ENCODE data around the gene OR13C9.
"Not testable (repeated sequence)": the region's sequence is repeated elsewhere in the genome, so short reads cannot be mapped to it uniquely, and the experiment has no call there.

The OR13C9 gene

DNA sequence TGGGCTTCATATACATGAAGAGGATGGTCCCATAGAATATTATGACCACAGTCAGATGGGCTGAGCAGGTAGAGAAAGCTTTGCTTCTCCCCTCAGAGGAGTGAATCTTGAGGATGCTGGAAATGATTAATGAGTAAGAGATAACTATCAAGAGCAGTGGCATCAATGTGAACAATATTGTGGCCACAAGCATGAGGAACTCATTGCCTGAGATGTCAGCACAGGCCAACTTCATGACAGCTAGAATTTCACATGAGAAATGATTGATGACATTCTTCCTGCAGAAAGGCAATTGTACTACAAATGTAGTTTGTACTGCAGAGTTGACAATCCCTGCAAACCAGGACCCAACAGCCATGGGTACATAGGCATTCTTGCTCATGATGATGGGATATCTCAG, 586 bp downstream of the OR13C9 start:
- CTCF ChIA-PET: no interaction called here
- POLR2A ChIA-PET: no interaction called here
- no peak for DNase-seq (ENCODE audit: extremely low spot score)
- no peak for TF ChIP-seq BHLHE40 (IDR thresholded peaks at IDR 0.05; ENCODE audit: borderline replicate concordance)
- TF ChIP-seq ELF4 (IDR thresholded peaks at IDR 0.05): no peak

DNA sequence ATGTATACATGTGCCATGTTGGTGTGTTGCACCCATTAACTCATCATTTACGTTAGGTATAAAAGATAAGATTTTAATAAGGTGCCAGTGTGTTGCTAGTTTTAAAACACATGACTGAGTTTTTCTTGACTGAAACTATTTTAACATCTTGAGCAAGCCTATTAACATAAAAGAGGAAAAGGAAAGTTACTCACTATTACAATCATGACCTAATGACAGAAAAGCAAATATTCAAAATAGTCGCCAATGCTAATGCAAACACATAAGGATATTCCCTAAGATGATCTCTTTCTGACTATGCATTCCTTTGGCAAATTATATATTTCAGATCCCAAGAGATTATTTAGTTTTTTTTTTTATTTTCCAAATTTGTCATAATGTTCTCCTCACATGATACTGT, 6.8 kb downstream of the OR13C9 start:
- ChIA-PET CTCF (no interaction called here), POLR2A (no interaction called here)
- TF ChIP-seq CTBP1 (IDR thresholded peaks at IDR 0.05; ENCODE audit: borderline replicate concordance) (no peak), BHLHE40 (IDR thresholded peaks at IDR 0.05; ENCODE audit: borderline replicate concordance) (no peak), ZNF384 (IDR thresholded peaks at IDR 0.05) (no peak), HDGF (IDR thresholded peaks at IDR 0.05; ENCODE audit: borderline replicate concordance) (no peak), SUZ12 (IDR thresholded peaks at IDR 0.05) (no peak), TARDBP (IDR thresholded peaks at IDR 0.05) (no peak)
- TF ChIP-seq, protein P1, sequence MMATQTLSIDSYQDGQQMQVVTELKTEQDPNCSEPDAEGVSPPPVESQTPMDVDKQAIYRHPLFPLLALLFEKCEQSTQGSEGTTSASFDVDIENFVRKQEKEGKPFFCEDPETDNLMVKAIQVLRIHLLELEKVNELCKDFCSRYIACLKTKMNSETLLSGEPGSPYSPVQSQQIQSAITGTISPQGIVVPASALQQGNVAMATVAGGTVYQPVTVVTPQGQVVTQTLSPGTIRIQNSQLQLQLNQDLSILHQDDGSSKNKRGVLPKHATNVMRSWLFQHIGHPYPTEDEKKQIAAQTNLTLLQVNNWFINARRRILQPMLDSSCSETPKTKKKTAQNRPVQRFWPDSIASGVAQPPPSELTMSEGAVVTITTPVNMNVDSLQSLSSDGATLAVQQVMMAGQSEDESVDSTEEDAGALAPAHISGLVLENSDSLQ (IDR thresholded peaks at IDR 0.05): no peak
- DNase-seq (ENCODE audit: extremely low spot score): no peak

DNA sequence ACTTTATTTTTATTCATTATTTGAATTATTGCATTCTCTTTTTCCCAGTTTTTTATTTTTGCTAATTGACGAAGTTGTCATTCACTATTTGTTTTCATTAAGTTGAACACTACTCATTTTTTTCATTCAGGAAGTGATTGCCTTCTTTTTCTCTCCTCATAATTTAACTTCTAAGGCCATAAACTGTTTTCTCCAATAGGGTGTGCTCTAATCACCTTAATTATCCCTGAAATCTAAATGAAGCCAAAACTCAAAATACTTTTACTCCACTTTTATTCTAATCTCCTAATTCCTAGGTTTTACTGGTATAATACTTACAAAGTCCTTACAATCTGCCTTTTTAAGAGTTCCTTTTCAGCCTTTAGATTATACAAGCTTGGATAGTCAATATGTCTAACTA, 9.7 kb downstream of the OR13C9 start:
- TF ChIP-seq FOXA1 (IDR thresholded peaks at IDR 0.05): no peak
- POLR2A ChIA-PET: no interaction called here
- CTCF ChIA-PET: no interaction called here
- no peak for DNase-seq (ENCODE audit: extremely low spot score)

DNA sequence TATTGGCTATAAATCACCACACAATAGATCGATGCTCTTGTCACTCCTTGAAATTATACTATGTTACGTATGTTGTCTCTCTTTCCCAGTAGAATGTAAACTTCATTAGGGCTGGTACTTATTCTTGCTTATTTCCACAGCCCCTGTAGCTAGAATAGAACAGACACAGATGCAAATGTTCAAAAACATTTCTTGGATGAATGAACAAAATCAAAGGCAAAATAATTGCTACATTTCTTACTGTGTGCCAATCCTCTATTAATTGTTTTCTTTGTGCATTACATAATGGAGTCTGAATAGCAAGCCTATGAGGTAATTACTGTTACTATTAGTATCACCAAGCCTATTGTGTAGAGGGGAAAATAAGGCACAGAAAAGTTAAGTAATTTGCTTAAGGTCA, 11.9 kb downstream of the OR13C9 start:
- ChIA-PET POLR2A (no interaction called here), CTCF (no interaction called here)
- DNase-seq (ENCODE audit: extremely low spot score): no peak
- TF ChIP-seq NFRKB (IDR thresholded peaks at IDR 0.05) (no peak), LEF1 (IDR thresholded peaks at IDR 0.05; ENCODE audit: borderline replicate concordance) (no peak), HDGF (IDR thresholded peaks at IDR 0.05; ENCODE audit: borderline replicate concordance) (no peak), ELF4 (IDR thresholded peaks at IDR 0.05) (no peak), FOXM1 (IDR thresholded peaks at IDR 0.05; ENCODE audit: borderline replicate concordance) (no peak), SP1 (IDR thresholded peaks at IDR 0.05) (no peak), TARDBP (IDR thresholded peaks at IDR 0.05) (no peak)
- TF ChIP-seq, protein P1 (IDR thresholded peaks at IDR 0.05): no peak

DNA sequence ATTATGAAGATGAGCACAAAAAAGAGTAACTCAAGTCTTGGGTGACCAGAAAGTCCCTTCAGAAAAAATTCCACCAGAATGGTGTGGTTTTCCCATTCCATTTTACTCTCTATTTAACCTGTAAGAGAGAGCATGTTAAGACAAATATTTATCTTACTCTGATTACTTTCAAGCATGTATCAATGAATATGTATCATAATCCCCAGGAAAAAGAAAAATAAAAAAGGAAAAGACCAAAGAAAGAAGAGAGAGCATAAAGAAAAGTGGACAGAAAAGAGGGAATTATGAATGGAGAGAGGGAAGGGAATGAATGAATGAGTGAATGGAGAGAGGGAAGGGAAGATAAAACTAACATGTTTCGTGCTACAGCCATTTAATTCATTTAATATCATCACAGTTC, 12.5 kb downstream of the OR13C9 start, which contains the start of gene OR13C2:
Gene OR13C2, minus strand, starts transcription at position 101 of the 400 bp plus-strand sequence. Its CDS starts 0 bp downstream, at position 101.
- CTCF ChIA-PET; DNase-seq (ENCODE audit: extremely low spot score); POLR2A ChIA-PET: not testable (repeated sequence)

DNA sequence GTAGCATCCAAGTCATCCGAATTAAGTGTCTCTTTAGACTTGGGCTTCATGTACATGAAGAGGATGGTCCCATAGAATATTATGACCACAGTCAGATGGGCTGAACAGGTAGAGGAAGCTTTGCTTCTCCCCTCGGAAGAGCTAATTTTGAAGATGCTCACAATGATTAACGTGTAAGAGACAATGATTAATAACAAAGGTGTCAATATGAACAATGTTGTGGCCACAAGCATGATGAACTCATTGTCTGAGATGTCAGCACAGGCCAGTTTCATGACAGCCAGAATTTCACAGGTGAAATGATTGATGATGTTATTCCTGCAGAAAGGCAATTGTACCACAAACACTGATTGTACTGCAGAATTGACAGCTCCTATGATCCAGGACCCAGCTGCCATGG, 13.2 kb downstream of the OR13C9 start:
- POLR2A ChIA-PET: no interaction called here
- TF ChIP-seq L3MBTL2 (conservative IDR thresholded peaks at IDR 0.05): no peak
- no peak for TF ChIP-seq FOXK2 (IDR thresholded peaks at IDR 0.05)
- no peak for TF ChIP-seq SP1 (IDR thresholded peaks at IDR 0.05)
- no peak for DNase-seq (ENCODE audit: extremely low spot score)
- CTCF ChIA-PET: no interaction called here

DNA sequence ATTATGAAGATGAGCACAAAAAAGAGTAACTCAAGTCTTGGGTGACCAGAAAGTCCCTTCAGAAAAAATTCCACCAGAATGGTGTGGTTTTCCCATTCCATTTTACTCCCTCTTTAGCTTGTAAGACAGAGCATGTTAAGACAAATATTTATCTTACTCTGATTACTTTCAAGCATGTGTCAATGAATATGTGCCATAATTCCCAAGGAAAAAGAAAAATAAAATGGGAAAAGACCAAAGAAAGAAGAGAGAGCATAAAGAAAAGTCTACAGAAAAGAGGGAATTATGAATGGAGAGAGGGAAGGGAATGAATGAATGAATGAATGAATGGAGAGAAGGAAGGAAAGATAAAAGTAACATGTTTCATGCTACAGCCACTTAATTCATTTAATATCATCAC, 18.7 kb downstream of the OR13C9 start, which contains the start of gene OR13C5:
Gene OR13C5, minus strand, starts transcription at position 101 of the 400 bp plus-strand sequence. Its CDS starts 0 bp downstream, at position 101.
- CTCF ChIA-PET, POLR2A ChIA-PET: not testable (repeated sequence)

DNA sequence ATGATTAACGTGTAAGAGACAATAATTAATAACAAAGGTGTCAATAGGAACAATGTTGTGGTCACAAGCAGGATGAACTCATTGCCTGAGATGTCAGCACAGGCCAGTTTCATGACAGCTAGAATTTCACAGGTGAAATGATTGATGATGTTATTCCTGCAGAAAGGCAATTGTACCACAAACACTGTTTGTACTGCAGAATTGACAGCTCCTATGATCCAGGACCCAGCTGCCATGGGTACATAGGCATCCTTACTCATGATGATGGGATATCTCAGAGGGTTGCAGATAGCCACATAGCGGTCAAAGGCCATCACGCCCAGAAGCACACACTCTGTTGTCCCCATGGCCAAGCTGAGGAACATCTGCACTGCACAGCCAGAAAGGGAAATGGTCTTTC, 19.3 kb downstream of the OR13C9 start:
- CTCF ChIA-PET; POLR2A ChIA-PET; DNase-seq (ENCODE audit: extremely low spot score): not testable (repeated sequence)

More for the DNA sequence above, 18.7 kb downstream of the OR13C9 start, which contains the start of gene OR13C5:
- DNase-seq (ENCODE audit: extremely low spot score): not testable (repeated sequence)

DNA sequence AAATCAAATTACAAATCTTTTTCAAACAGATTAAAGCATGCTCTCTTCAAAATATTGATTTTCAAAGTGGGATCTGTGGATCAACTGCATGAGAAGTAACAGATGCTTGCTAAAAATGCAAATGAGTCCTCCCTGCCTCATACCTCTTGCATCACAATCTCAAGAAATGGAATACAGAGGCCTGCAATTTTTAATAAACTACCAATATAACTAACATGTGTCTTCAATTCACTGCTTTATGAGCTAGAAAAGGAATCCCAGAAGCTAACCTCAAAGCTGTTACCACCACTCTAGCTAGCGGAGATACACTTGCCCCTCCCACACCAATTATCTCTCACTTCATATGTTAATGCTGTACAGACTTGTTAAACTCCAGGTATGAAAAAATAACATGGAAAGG, 28.4 kb downstream of the OR13C9 start:
- DNase-seq (ENCODE audit: extremely low spot score): no peak
- TF ChIP-seq, protein P1 (IDR thresholded peaks at IDR 0.05): no peak
- TF ChIP-seq ELF4 (IDR thresholded peaks at IDR 0.05): no peak
- TF ChIP-seq ARNT (IDR thresholded peaks at IDR 0.05): no peak
- no peak for TF ChIP-seq FOXM1 (IDR thresholded peaks at IDR 0.05; ENCODE audit: borderline replicate concordance)
- TF ChIP-seq L3MBTL2 (conservative IDR thresholded peaks at IDR 0.05): no peak
- no peak for TF ChIP-seq ZNF384 (IDR thresholded peaks at IDR 0.05)
- no peak for TF ChIP-seq LEF1 (IDR thresholded peaks at IDR 0.05; ENCODE audit: borderline replicate concordance)
- no peak for TF ChIP-seq BHLHE40 (IDR thresholded peaks at IDR 0.05; ENCODE audit: borderline replicate concordance)
- TF ChIP-seq FOXK2 (IDR thresholded peaks at IDR 0.05): no peak
- TF ChIP-seq SUZ12 (IDR thresholded peaks at IDR 0.05): no peak
- TF ChIP-seq CTBP1 (IDR thresholded peaks at IDR 0.05; ENCODE audit: borderline replicate concordance): no peak
- no peak for TF ChIP-seq SP1 (IDR thresholded peaks at IDR 0.05)
- TF ChIP-seq HDGF (IDR thresholded peaks at IDR 0.05; ENCODE audit: borderline replicate concordance): no peak
- no peak for TF ChIP-seq TARDBP (IDR thresholded peaks at IDR 0.05)
- TF ChIP-seq NFRKB (IDR thresholded peaks at IDR 0.05): no peak
- TF ChIP-seq FOXA1 (IDR thresholded peaks at IDR 0.05): no peak
- CTCF ChIA-PET: no interaction called here
- POLR2A ChIA-PET: no interaction called here

Measured in HEK293T (cell line).